Activated T-cell treated with anti-CD3 and anti-CD28 coated beads for 48 hours (primary cell): ENCODE data around the gene PER1.
"Not testable (repeated sequence)": the region's sequence is repeated elsewhere in the genome, so short reads cannot be mapped to it uniquely, and the experiment has no call there.

Source experiments
- DNase-seq: peaks from one replicate; pipeline ENCODE4 v3.0.0-alpha.2; 2020; ENCODE audit warnings: low read depth

The PER1 gene

GRCh38 chr17:8173056-8173870, 21.1 kb upstream of the PER1 start:
- DNase-seq = no peak

- DNase-seq = not testable (repeated sequence)
These were observed 18.0 kb upstream of the PER1 start for GRCh38 chr17:8170186-8170585.

- DNase-seq = no peak
These were observed 15.3 kb upstream of the PER1 start for GRCh38 chr17:8167526-8167925.

GRCh38 chr17:8166731-8167130, 14.5 kb upstream of the PER1 start:
- DNase-seq = no peak

- no peak for DNase-seq
These were observed 12.6 kb upstream of the PER1 start for GRCh38 chr17:8164815-8165131.

GRCh38 chr17:8163978-8164814, 12.0 kb upstream of the PER1 start:
- DNase-seq = peak; percentile 70

GRCh38 chr17:8162997-8163977, 11.1 kb upstream of the PER1 start:
- DNase-seq = no peak

GRCh38 chr17:8162233-8162996, 10.2 kb upstream of the PER1 start, which contains the start of gene VAMP2:
TSS of gene VAMP2 (minus strand) at chr17:8162948. CDS start at chr17:8162879, 69 bp downstream.
- peak; percentile 81 for DNase-seq

- no peak for DNase-seq
These were observed 9.4 kb upstream of the PER1 start for GRCh38 chr17:8161289-8162232.

- DNase-seq = no peak
These were observed 8.6 kb upstream of the PER1 start for GRCh38 chr17:8160741-8161221.

GRCh38 chr17:8160224-8160577, 8.0 kb upstream of the PER1 start:
- DNase-seq = no peak

- DNase-seq = no peak
These were observed 7.4 kb upstream of the PER1 start for GRCh38 chr17:8159459-8160223.

- no peak for DNase-seq
These were observed 6.8 kb upstream of the PER1 start for GRCh38 chr17:8159032-8159400.

- peak; percentile 81 for DNase-seq
These were observed 6.2 kb upstream of the PER1 start for GRCh38 chr17:8158267-8159031.

GRCh38 chr17:8156246-8156992, 4.2 kb upstream of the PER1 start:
- DNase-seq = peak; percentile 100

- no peak for DNase-seq
These were observed 3.7 kb upstream of the PER1 start for GRCh38 chr17:8155996-8156245.

GRCh38 chr17:8155231-8155995, 3.2 kb upstream of the PER1 start:
- no peak for DNase-seq
